K562 (cell line): ENCODE data around the gene OR52E4.

Experiments used
- EZH2 ChIP-seq: IDR thresholded peaks from 2 replicates; pipeline ENCODE4 v1.6.1; 2012; ENCODE audit warnings: low read depth, mild to moderate bottlenecking, inconsistent platforms, low read length, borderline replicate concordance
- FOXM1 ChIP-seq, 2 experiments: fragments of 450-650 bp in 1 of 2; sonication (generic) in 1 of 2; formaldehyde crosslinking in 1 of 2; IDR thresholded peaks; 2 replicates each; pipeline versions ENCODE4 v1.6.1 to v1.9.0; 2017 to 2022; ENCODE audit warnings: low read depth in 2 of 2, mild to moderate bottlenecking in 2 of 2, missing genetic modification reagents in 1 of 2, moderate library complexity in 1 of 2
- POLR2AphosphoS5 ChIP-seq: IDR thresholded peaks from 2 replicates; pipeline ENCODE4 v1.6.1; 2011; ENCODE audit warnings: mild to moderate bottlenecking, low read depth, low read length, moderate library complexity; ENCODE audit not compliant: control insufficient read depth, insufficient read depth
- RNF2 ChIP-seq: sonication (generic); IDR thresholded peaks from 2 replicates; pipeline ENCODE4 v1.6.1; 2016
- SP2 ChIP-seq: IDR thresholded peaks from 2 replicates; pipeline ENCODE4 v1.6.1; 2011; ENCODE audit warnings: mild to moderate bottlenecking, low read depth, low read length, moderate library complexity; ENCODE audit not compliant: poor library complexity, severe bottlenecking; ENCODE audit errors: extremely low read depth
- ZBTB26 ChIP-seq: fragments of 450-650 bp; formaldehyde crosslinking; IDR thresholded peaks from 2 replicates; pipeline ENCODE4 v1.4.0; 2022; ENCODE audit warnings: missing genetic modification characterization
- TF ChIP-seq, protein P1 (sequence below): sonication (generic); formaldehyde crosslinking; IDR thresholded peaks from 2 replicates; pipeline ENCODE4 v1.9.0; 2022; ENCODE audit warnings: mild to moderate bottlenecking, missing genetic modification reagents
- TF ChIP-seq, protein P2 (sequence below), 3 experiments: IDR thresholded peaks in 2 of 3; conservative IDR thresholded peaks in 1 of 3; 2 replicates each; pipeline ENCODE4 v1.5.1; 2011 to 2012; ENCODE audit warnings: low read length in 3 of 3, mild to moderate bottlenecking in 3 of 3, control low read depth in 2 of 3, improper control_type of control experiment in 1 of 3, inconsistent platforms in 1 of 3, low read depth in 1 of 3, mixed read lengths in 1 of 3, moderate library complexity in 1 of 3; ENCODE audit not compliant: insufficient read depth in 2 of 3

DNA sequence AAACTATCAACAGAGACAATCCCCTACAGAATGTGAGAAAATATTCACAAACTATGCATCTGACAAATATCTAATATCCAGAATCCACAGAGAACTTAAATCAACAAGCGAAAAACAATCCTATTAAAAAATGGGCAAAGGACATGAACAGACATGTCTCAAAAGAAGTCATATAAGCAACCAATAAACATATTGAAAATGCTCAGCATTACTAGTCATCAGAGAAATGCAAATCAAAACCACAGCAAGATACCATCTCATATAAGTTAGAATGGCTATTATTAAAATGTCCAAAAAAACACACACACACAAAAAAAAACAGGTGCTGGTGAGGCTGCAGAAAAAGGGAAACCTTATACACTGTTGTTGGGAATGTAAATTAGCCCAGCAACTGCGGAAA is 14.6 kb upstream of the OR52E4 start:
- TF ChIP-seq FOXM1 (IDR thresholded peaks at IDR 0.05; ENCODE audit: low read depth), result no peak
- no peak for TF ChIP-seq FOXM1 (CRISPR knock-in tag; IDR thresholded peaks at IDR 0.05; ENCODE audit: low read depth)
- no peak for TF ChIP-seq EZH2
- no peak for TF ChIP-seq POLR2AphosphoS5
- TF ChIP-seq, protein P1, sequence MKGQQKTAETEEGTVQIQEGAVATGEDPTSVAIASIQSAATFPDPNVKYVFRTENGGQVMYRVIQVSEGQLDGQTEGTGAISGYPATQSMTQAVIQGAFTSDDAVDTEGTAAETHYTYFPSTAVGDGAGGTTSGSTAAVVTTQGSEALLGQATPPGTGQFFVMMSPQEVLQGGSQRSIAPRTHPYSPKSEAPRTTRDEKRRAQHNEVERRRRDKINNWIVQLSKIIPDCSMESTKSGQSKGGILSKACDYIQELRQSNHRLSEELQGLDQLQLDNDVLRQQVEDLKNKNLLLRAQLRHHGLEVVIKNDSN (CRISPR knock-in tag), result no peak
- no peak for TF ChIP-seq SP2
- TF ChIP-seq, protein P2, sequence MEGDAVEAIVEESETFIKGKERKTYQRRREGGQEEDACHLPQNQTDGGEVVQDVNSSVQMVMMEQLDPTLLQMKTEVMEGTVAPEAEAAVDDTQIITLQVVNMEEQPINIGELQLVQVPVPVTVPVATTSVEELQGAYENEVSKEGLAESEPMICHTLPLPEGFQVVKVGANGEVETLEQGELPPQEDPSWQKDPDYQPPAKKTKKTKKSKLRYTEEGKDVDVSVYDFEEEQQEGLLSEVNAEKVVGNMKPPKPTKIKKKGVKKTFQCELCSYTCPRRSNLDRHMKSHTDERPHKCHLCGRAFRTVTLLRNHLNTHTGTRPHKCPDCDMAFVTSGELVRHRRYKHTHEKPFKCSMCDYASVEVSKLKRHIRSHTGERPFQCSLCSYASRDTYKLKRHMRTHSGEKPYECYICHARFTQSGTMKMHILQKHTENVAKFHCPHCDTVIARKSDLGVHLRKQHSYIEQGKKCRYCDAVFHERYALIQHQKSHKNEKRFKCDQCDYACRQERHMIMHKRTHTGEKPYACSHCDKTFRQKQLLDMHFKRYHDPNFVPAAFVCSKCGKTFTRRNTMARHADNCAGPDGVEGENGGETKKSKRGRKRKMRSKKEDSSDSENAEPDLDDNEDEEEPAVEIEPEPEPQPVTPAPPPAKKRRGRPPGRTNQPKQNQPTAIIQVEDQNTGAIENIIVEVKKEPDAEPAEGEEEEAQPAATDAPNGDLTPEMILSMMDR (IDR thresholded peaks at IDR 0.05 in 2 of 3, conservative IDR thresholded peaks at IDR 0.05 in 1 of 3; ENCODE audit: insufficient read depth in 2 of 3, low read depth in 1 of 3, low read length in 3 of 3), result no peak
- no peak for TF ChIP-seq ZBTB26 (CRISPR knock-in tag)
- TF ChIP-seq RNF2, result no peak
